Skeletal muscle tissue (tissue), 4 donors: ENCODE data around the gene C4orf17. TPM values are rescaled to one million over a fixed set of nuclear protein-coding genes. Genes with fewer than 3 reads are reported as not detected.

Experiments used
- H3K27ac ChIP-seq: one replicate; pipeline ENCODE4 v1.7.0; 2013; ENCODE audit warnings: mild to moderate bottlenecking, low read depth, low read length, inconsistent platforms
- H3K27me3 ChIP-seq, 3 donors: one replicate each; pipeline ENCODE4 v1.7.0; 2013; ENCODE audit warnings: low read length in 3 of 3; ENCODE audit not compliant: control insufficient read depth in 3 of 3, insufficient read depth in 3 of 3
- H3K36me3 ChIP-seq, 3 donors: one replicate each; pipeline ENCODE4 v1.7.0; 2013; ENCODE audit warnings: low read length in 3 of 3; ENCODE audit not compliant: control insufficient read depth in 3 of 3, insufficient read depth in 3 of 3
- H3K4me1 ChIP-seq, 3 donors: one replicate each; pipeline ENCODE4 v1.7.0; 2013; ENCODE audit warnings: low read length in 3 of 3, mild to moderate bottlenecking in 3 of 3; ENCODE audit not compliant: control insufficient read depth in 3 of 3, insufficient read depth in 3 of 3
- H3K4me3 ChIP-seq, 3 donors: one replicate each; pipeline ENCODE4 v1.7.0; 2013; ENCODE audit warnings: low read length in 3 of 3
- H3K9ac ChIP-seq, 3 donors: one replicate each; pipeline ENCODE4 v1.7.0; 2013; ENCODE audit warnings: low read length in 3 of 3, mild to moderate bottlenecking in 3 of 3, moderate library complexity in 2 of 3, low read depth in 1 of 3
- H3K9me3 ChIP-seq, 3 donors: one replicate each; pipeline ENCODE4 v1.7.0; 2013; ENCODE audit warnings: low read length in 3 of 3; ENCODE audit not compliant: control insufficient read depth in 3 of 3
- total RNA-seq: library from RNA; depleted of rRNA; stranded (reverse); fragments of >200 nt; gene quantifications from one replicate; pipeline ENCODE4 v1.2.3, GENCODE V29; 2014
- donor health status: Osteomylitis.

The C4orf17 gene
- total RNA-seq: not detected

- Histone ChIP-seq H3K27me3 (no peaks in the 10 kb centered on the region), H3K9ac (no peak within 1 kb of the TSS), H3K4me1 (no peaks in the 10 kb centered on the region), H3K27ac (no peak within 1 kb of the TSS), H3K36me3 (no peaks in the 10 kb centered on the region), H3K9me3 (no peaks in the 10 kb centered on the region), H3K4me3 (no peak within 1 kb of the TSS)
These were observed at the start of gene C4orf17 for GRCh38 chr4:99510721-99511120. Gene C4orf17 (plus strand): TSS chr4:99511021. CDS start chr4:99513082, 2,061 bp downstream.

- Histone ChIP-seq H3K36me3 (no peaks in the 10 kb centered on the region), H3K9ac (no peak overlapping the region), H3K9me3 (no peaks in the 10 kb centered on the region), H3K4me3 (no peak overlapping the region), H3K27me3 (no peaks in the 10 kb centered on the region), H3K4me1 (no peaks in the 10 kb centered on the region), H3K27ac (no peak overlapping the region)
These were observed 49.0 kb upstream of the C4orf17 start for GRCh38 chr4:99461623-99462401.

- no peaks in the 10 kb centered on the region for H3K36me3 ChIP-seq
- H3K9ac ChIP-seq: no peak overlapping the region
- H3K9me3 ChIP-seq: no peaks in the 10 kb centered on the region
These were observed 47.9 kb upstream of the C4orf17 start for GRCh38 chr4:99462875-99463464.

GRCh38 chr4:99463566-99463965 is 47.3 kb upstream of the C4orf17 start:
- Histone ChIP-seq H3K27me3 (no peaks in the 10 kb centered on the region), H3K4me1 (no peaks in the 10 kb centered on the region)

More at GRCh38 chr4:99462875-99463464, 47.9 kb upstream of the C4orf17 start:
- H3K27me3 ChIP-seq: no peaks in the 10 kb centered on the region
- no peaks in the 10 kb centered on the region for H3K4me1 ChIP-seq
- H3K4me3 ChIP-seq: no peak overlapping the region
- H3K27ac ChIP-seq: no peak overlapping the region

GRCh38 chr4:99467887-99468286 is 42.9 kb upstream of the C4orf17 start:
- Histone ChIP-seq H3K4me3 (no peak overlapping the region), H3K27ac (no peak overlapping the region), H3K36me3 (no peaks in the 10 kb centered on the region), H3K9ac (no peak overlapping the region), H3K4me1 (no peaks in the 10 kb centered on the region), H3K27me3 (no peaks in the 10 kb centered on the region), H3K9me3 (no peaks in the 10 kb centered on the region)

More at GRCh38 chr4:99463566-99463965, 47.3 kb upstream of the C4orf17 start:
- Histone ChIP-seq H3K27ac (no peak overlapping the region), H3K9me3 (no peaks in the 10 kb centered on the region), H3K4me3 (no peak overlapping the region), H3K36me3 (no peaks in the 10 kb centered on the region), H3K9ac (no peak overlapping the region)

GRCh38 chr4:99468889-99469288 is 41.9 kb upstream of the C4orf17 start:
- Histone ChIP-seq H3K27ac (no peak overlapping the region), H3K4me3 (no peak overlapping the region), H3K27me3 (no peaks in the 10 kb centered on the region), H3K4me1 (no peaks in the 10 kb centered on the region), H3K9me3 (no peaks in the 10 kb centered on the region), H3K9ac (no peak overlapping the region), H3K36me3 (no peaks in the 10 kb centered on the region)

- H3K9me3 ChIP-seq: no peaks in the 10 kb centered on the region
- H3K27me3 ChIP-seq: no peaks in the 10 kb centered on the region
- H3K36me3 ChIP-seq: no peaks in the 10 kb centered on the region
- H3K4me3 ChIP-seq: no peak overlapping the region
- H3K27ac ChIP-seq: no peak overlapping the region
- no peaks in the 10 kb centered on the region for H3K4me1 ChIP-seq
- H3K9ac ChIP-seq: no peak overlapping the region
These were observed 39.5 kb upstream of the C4orf17 start for GRCh38 chr4:99471349-99471748.

- no peaks in the 10 kb centered on the region for H3K36me3 ChIP-seq
- no peaks in the 10 kb centered on the region for H3K9me3 ChIP-seq
These were observed 38.9 kb upstream of the C4orf17 start for GRCh38 chr4:99471896-99472295.

GRCh38 chr4:99473131-99473530 is 37.7 kb upstream of the C4orf17 start:
- H3K27ac ChIP-seq: no peak overlapping the region
- H3K9ac ChIP-seq: no peak overlapping the region
- no peaks in the 10 kb centered on the region for H3K27me3 ChIP-seq
- no peaks in the 10 kb centered on the region for H3K4me1 ChIP-seq
- no peak overlapping the region for H3K4me3 ChIP-seq
- H3K36me3 ChIP-seq: no peaks in the 10 kb centered on the region
- H3K9me3 ChIP-seq: no peaks in the 10 kb centered on the region

More at GRCh38 chr4:99471896-99472295, 38.9 kb upstream of the C4orf17 start:
- no peak overlapping the region for H3K27ac ChIP-seq
- H3K4me3 ChIP-seq: no peak overlapping the region
- no peaks in the 10 kb centered on the region for H3K27me3 ChIP-seq
- no peak overlapping the region for H3K9ac ChIP-seq
- H3K4me1 ChIP-seq: no peaks in the 10 kb centered on the region

- H3K4me3 ChIP-seq: no peak overlapping the region
- no peaks in the 10 kb centered on the region for H3K27me3 ChIP-seq
- H3K4me1 ChIP-seq: no peaks in the 10 kb centered on the region
- H3K36me3 ChIP-seq: no peaks in the 10 kb centered on the region
- no peak overlapping the region for H3K9ac ChIP-seq
- H3K27ac ChIP-seq: no peak overlapping the region
- peaks cover 0 to 7% (median 2%) of the 10 kb centered on the region in 3 donors for H3K9me3 ChIP-seq
These were observed 27.2 kb upstream of the C4orf17 start for GRCh38 chr4:99483636-99484035.
